ENCODE results near the gene NEDD8. TPM values are rescaled to one million over a fixed set of nuclear protein-coding genes. Genes with fewer than 3 reads are reported as not detected.

NEDD8 gene
- total RNA-seq, 1 donor from 2014 or later, result 132 TPM

DNA sequence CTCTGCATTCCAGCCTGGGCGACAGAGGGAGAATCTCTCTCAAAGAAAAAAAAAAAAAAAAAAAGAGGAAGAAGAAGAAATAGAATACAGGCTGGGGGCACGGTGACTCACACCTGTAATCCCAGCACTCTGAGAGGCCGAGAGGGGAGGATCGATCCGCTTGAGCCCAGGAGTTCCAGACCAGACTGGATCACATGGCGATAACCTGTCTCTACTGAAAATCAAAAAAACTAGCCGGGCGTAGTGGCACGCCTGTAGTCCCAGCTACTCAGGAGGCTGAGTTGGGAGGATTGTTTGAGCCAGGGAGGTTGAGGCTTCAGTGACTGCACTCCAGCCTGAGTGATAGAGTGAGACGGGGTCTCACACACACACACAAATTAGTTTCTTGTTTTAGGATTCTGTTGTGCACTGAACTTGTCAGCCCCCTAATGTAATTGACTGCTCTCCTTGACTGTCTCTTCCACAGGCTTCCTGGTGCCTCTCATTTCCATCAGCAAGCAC is 11.2 kb upstream of the NEDD8 start:
- ATAC-seq (peak in 1 of 2 donors; percentile 2), DNase-seq (no peak)
- no peaks in the 10 kb centered on the region for H3K9me3 ChIP-seq
- H3K4me1 ChIP-seq, result peaks cover 42% of the 10 kb centered on the region
- TF ChIP-seq, protein P1, sequence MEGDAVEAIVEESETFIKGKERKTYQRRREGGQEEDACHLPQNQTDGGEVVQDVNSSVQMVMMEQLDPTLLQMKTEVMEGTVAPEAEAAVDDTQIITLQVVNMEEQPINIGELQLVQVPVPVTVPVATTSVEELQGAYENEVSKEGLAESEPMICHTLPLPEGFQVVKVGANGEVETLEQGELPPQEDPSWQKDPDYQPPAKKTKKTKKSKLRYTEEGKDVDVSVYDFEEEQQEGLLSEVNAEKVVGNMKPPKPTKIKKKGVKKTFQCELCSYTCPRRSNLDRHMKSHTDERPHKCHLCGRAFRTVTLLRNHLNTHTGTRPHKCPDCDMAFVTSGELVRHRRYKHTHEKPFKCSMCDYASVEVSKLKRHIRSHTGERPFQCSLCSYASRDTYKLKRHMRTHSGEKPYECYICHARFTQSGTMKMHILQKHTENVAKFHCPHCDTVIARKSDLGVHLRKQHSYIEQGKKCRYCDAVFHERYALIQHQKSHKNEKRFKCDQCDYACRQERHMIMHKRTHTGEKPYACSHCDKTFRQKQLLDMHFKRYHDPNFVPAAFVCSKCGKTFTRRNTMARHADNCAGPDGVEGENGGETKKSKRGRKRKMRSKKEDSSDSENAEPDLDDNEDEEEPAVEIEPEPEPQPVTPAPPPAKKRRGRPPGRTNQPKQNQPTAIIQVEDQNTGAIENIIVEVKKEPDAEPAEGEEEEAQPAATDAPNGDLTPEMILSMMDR (IDR thresholded peaks at IDR 0.05), result no peak
- peaks cover 31% of the 10 kb centered on the region for H3K36me3 ChIP-seq
- intact Hi-C loops (cut with DNase I), result loop anchor here (10.0 kb wide), 1 partner anchor 51 kb away; the partner anchor contains the start of genes DHRS1 and NOP9
- H3K27me3 ChIP-seq (ENCODE audit: low read depth), result no peaks in the 10 kb centered on the region
- peak overlapping the region; percentile 99 for H3K27ac ChIP-seq
- peak overlapping the region; percentile 73 for H3K4me3 ChIP-seq

DNA sequence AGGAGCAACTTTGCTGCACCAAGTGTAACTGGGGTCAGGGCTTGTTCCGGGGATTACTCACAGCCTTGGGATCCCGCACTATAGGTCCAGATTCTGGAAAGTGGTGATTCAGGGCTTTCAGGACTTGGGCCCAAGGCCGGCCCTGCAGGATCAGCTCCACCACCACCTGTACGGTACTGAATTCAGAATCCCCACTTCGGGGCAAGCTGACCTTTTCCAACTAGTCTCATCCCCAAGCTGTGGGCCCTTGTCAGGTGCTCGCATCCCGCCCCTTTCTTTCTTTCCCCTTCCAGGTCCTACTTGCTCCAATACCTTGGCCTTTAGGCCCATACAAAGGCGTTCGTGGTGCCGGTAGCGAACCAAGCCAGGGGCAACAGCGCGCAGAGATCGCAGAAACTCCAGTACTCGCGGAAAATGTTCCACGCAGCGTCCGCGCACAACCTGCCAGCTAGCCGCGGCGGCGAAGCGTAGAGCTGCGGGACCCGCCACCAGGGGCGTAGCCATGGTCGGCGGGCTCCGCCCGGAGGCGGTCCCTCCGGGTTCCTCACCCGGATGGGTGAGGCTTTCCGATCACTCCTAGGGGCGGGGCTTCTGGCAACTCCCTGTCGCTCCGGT is 9.8 kb upstream of the NEDD8 start:
- peak overlapping the region; percentile 73 for H3K4me3 ChIP-seq
- peak overlapping the region; percentile 99 for H3K27ac ChIP-seq
- peak; percentile 95 to 96 for ATAC-seq
- DNase-seq, result peak; percentile 96
- intact Hi-C loops (cut with DNase I), result loop anchor here (10.0 kb wide), 1 partner anchor 53 kb away; the partner anchor contains the start of genes DHRS1 and NOP9
- H3K9me3 ChIP-seq, result no peaks in the 10 kb centered on the region
- H3K27me3 ChIP-seq (ENCODE audit: low read depth), result no peaks in the 10 kb centered on the region
- TF ChIP-seq, protein P1 (IDR thresholded peaks at IDR 0.05), result peak; percentile 64
- peaks cover 47% of the 10 kb centered on the region for H3K4me1 ChIP-seq
- H3K36me3 ChIP-seq, result peaks cover 46% of the 10 kb centered on the region

DNA sequence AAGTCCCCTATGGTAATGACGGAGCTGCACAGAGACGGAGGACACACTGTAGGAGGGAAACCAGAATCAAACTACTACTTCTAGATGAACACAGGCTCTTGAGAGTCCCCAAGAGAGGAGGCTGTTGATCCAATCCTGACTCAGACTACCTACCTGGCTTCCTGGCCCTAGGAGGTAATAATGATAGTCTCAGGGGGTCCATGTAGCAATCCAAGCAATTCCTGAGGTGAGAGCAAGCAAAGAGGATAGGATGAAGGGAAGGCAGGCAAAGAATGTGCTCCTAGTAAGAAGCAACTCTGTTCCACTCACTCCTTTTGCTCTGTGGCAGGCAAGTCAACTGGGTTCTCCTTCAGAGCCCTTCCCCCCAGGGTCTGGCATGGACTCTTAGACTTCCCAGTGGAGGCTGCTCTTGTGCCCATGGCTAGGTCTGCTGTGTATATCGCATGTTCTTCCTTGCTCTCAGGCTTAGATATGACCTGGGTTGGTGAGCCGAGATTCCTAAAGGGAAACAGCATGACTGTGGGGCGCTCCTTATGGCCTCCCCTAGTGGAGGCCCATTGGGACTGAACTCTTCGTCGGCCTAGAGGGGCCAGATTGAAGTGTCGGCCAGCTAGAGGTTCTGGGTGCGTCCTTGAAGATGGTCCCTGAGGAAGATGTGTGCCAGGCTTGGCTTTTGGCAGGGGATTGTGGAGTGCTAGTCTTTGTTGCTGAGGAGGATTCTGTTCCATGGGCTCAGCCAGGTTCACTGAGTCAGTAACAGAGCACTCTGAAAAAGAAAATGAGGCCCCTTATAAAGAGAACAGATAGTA is 8.1 kb upstream of the NEDD8 start:
- ATAC-seq, result no peak
- Histone ChIP-seq H3K27ac (peak overlapping the region; percentile 47), H3K27me3 (ENCODE audit: low read depth) (no peaks in the 10 kb centered on the region), H3K9me3 (no peaks in the 10 kb centered on the region), H3K4me3 (peak overlapping the region; percentile 73), H3K4me1 (peaks cover 47% of the 10 kb centered on the region), H3K36me3 (peaks cover 62% of the 10 kb centered on the region)
- DNase-seq, result no peak
- TF ChIP-seq, protein P1 (IDR thresholded peaks at IDR 0.05), result no peak
- intact Hi-C loops (cut with DNase I), result loop anchor here (10.0 kb wide), 1 partner anchor 54 kb away; the partner anchor contains the start of genes DHRS1 and NOP9

DNA sequence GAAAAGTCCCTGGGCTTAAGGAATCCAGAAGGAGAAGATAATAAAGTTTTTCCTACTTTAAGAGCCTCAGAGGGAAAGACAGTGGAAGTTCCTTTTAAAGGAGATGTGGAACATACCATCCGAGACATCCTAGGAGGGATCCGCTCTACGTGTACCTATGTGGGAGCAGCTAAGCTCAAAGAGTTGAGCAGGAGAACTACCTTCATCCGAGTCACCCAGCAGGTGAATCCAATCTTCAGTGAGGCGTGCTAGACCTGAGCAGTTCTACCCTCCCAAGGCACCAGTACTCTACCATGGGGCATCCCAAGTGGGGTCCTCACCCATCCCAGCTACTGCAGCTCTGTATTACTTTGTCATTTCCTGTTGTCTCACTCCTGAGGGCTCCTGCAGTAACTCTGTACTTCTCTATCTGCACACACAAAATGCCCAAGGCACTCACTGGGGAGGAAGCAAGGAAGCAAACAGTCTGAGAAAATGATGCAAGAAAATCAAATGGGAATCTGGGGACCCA is 6.4 kb upstream of the NEDD8 start:
- H3K4me3 ChIP-seq, result no peak overlapping the region
- no peaks in the 10 kb centered on the region for H3K9me3 ChIP-seq
- H3K4me1 ChIP-seq, result peaks cover 54% of the 10 kb centered on the region
- no peak for ATAC-seq
- intact Hi-C loops (cut with DNase I), result no loop called here
- no peak overlapping the region for H3K27ac ChIP-seq
- DNase-seq, result no peak
- TF ChIP-seq, protein P1 (IDR thresholded peaks at IDR 0.05), result no peak
- H3K36me3 ChIP-seq, result peaks cover 74% of the 10 kb centered on the region
- H3K27me3 ChIP-seq (ENCODE audit: low read depth), result no peaks in the 10 kb centered on the region

DNA sequence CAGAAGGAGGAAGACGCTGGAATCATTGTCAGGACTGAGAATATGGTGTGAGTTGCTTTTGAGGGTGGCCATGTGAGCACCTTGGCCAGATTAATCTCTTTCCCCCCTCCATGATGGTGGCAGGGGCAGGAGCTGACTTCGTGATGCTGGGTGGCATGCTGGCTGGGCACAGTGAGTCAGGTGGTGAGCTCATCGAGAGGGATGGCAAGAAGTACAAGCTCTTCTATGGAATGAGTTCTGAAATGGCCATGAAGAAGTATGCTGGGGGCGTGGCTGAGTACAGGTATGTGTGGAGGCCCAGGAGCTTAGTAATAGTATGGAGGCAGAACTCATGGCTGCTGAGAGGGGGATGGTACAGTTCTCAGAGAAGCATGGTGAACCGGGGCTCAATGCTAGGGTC is 6.0 kb upstream of the NEDD8 start:
- H3K9me3 ChIP-seq, result no peaks in the 10 kb centered on the region
- TF ChIP-seq, protein P1 (IDR thresholded peaks at IDR 0.05), result no peak
- peaks cover 74% of the 10 kb centered on the region for H3K36me3 ChIP-seq
- H3K27me3 ChIP-seq (ENCODE audit: low read depth), result no peaks in the 10 kb centered on the region
- no peak for ATAC-seq
- H3K27ac ChIP-seq, result no peak overlapping the region
- DNase-seq, result no peak
- intact Hi-C loops (cut with DNase I), result no loop called here
- no peak overlapping the region for H3K4me3 ChIP-seq
- H3K4me1 ChIP-seq, result peaks cover 54% of the 10 kb centered on the region
